ELR (cell line): Measurements from ENCODE around the gene NID1.
A peak's percentile ranks its signal among the peaks of the same experiment; 100 is the strongest.
"Not testable (repeated sequence)": the region's sequence is repeated elsewhere in the genome, so short reads cannot be mapped to it uniquely, and the experiment has no call there.

Source experiments
- DNase-seq: peaks from one replicate; pipeline ENCODE4 v3.0.0-alpha.2; 2015; ENCODE audit warnings: low read depth

The NID1 gene

GRCh38 chr1:235968831-235969230 lies 96.1 kb downstream of the NID1 start:
- no peak for DNase-seq

GRCh38 chr1:235966134-235966533 lies 98.8 kb downstream of the NID1 start:
- DNase-seq = not testable (repeated sequence)

- DNase-seq = no peak
Observed at GRCh38 chr1:235960809-235961208, 104.1 kb downstream of the NID1 start.

GRCh38 chr1:235958021-235958420 lies 106.9 kb downstream of the NID1 start:
- no peak for DNase-seq

GRCh38 chr1:235955777-235956176 lies 109.1 kb downstream of the NID1 start:
- no peak for DNase-seq

GRCh38 chr1:235954306-235955283 lies 110.3 kb downstream of the NID1 start:
- peak; percentile 33 for DNase-seq

- peak; percentile 82 for DNase-seq
Observed at GRCh38 chr1:235953801-235954200, 111.1 kb downstream of the NID1 start.

- DNase-seq = peak; percentile 25
Observed at GRCh38 chr1:235952950-235953615, 111.8 kb downstream of the NID1 start.

- no peak for DNase-seq
Observed at GRCh38 chr1:235951661-235952060, 113.2 kb downstream of the NID1 start.

GRCh38 chr1:235950318-235950717 lies 114.6 kb downstream of the NID1 start:
- no peak for DNase-seq

GRCh38 chr1:235948774-235949427 lies 116.0 kb downstream of the NID1 start:
- DNase-seq = no peak

GRCh38 chr1:235947989-235948388 lies 116.9 kb downstream of the NID1 start:
- no peak for DNase-seq

- DNase-seq = peak; percentile 68
Observed at GRCh38 chr1:235946571-235946981, 118.3 kb downstream of the NID1 start.

- DNase-seq = no peak
Observed at GRCh38 chr1:235945775-235946570, 118.9 kb downstream of the NID1 start.

- peak; percentile 95 for DNase-seq
Observed at GRCh38 chr1:235943581-235944114, 121.2 kb downstream of the NID1 start.

GRCh38 chr1:235942979-235943575 lies 121.8 kb downstream of the NID1 start:
- DNase-seq = no peak

GRCh38 chr1:235942625-235942934 lies 122.3 kb downstream of the NID1 start:
- no peak for DNase-seq

GRCh38 chr1:235941876-235942624 lies 122.8 kb downstream of the NID1 start:
- DNase-seq = no peak

- DNase-seq = no peak
Observed at GRCh38 chr1:235940285-235940684, 124.6 kb downstream of the NID1 start.

GRCh38 chr1:235939480-235939775 lies 125.5 kb downstream of the NID1 start:
- peak; percentile 66 for DNase-seq
